Mucosa of rectum (tissue), 2 donors: Measurements from ENCODE around the gene EPHB2.
"Not testable (repeated sequence)": the region's sequence is repeated elsewhere in the genome, so short reads cannot be mapped to it uniquely, and the experiment has no call there.

Source experiments
- H3K27ac ChIP-seq, 2 donors: one replicate each; pipeline ENCODE4 v1.7.0; 2013; ENCODE audit warnings: inconsistent platforms in 2 of 2, low read depth in 2 of 2, low read length in 2 of 2
- H3K27me3 ChIP-seq, 2 donors: one replicate each; pipeline ENCODE4 v1.7.0; 2013; ENCODE audit warnings: low read length in 2 of 2; ENCODE audit not compliant: control insufficient read depth in 2 of 2, insufficient read depth in 2 of 2
- H3K36me3 ChIP-seq, 2 donors: one replicate each; pipeline ENCODE4 v1.7.0; 2013; ENCODE audit warnings: low read length in 2 of 2; ENCODE audit not compliant: control insufficient read depth in 2 of 2, insufficient read depth in 2 of 2
- H3K4me1 ChIP-seq, 2 donors: one replicate each; pipeline ENCODE4 v1.7.0; 2013; ENCODE audit warnings: low read length in 2 of 2, mild to moderate bottlenecking in 1 of 2; ENCODE audit not compliant: control insufficient read depth in 2 of 2, insufficient read depth in 2 of 2
- H3K4me3 ChIP-seq, 2 donors: one replicate each; pipeline ENCODE4 v1.7.0; 2013; ENCODE audit warnings: low read length in 2 of 2
- H3K9ac ChIP-seq, 2 donors: one replicate each; pipeline ENCODE4 v1.7.0; 2013; ENCODE audit warnings: low read length in 2 of 2, low read depth in 1 of 2, mild to moderate bottlenecking in 1 of 2
- H3K9me3 ChIP-seq, 2 donors: one replicate each; pipeline ENCODE4 v1.7.0; 2013; ENCODE audit warnings: low read length in 2 of 2; ENCODE audit not compliant: control insufficient read depth in 2 of 2
- donor health status: healthy.
- donor health status: Normal muscosa, but diverticular disease.

Gene EPHB2

GRCh38 chr1:22674410-22674749 is 36.3 kb upstream of the EPHB2 start:
- no peak overlapping the region for H3K4me3 ChIP-seq
- no peak overlapping the region for H3K27ac ChIP-seq
- no peak overlapping the region for H3K9ac ChIP-seq
- peaks cover 0 to 2% of the 10 kb centered on the region in 2 donors for H3K27me3 ChIP-seq
- H3K36me3 ChIP-seq = no peaks in the 10 kb centered on the region
- peaks cover 14 to 16% of the 10 kb centered on the region in 2 donors for H3K4me1 ChIP-seq
- no peaks in the 10 kb centered on the region for H3K9me3 ChIP-seq

- not testable (repeated sequence) for H3K4me3 ChIP-seq, H3K27me3 ChIP-seq, H3K27ac ChIP-seq
Measured at GRCh38 chr1:22676151-22676550, 34.5 kb upstream of the EPHB2 start.

GRCh38 chr1:22676916-22677583 is 33.6 kb upstream of the EPHB2 start:
- Histone ChIP-seq H3K4me3 (peak overlapping the region in 1 of 2 donors; percentile 4), H3K9ac (peak overlapping the region in 1 of 2 donors; percentile 45), H3K4me1 (peaks cover 22 to 24% of the 10 kb centered on the region in 2 donors), H3K27ac (peak overlapping the region; percentile 9 to 37), H3K9me3 (no peaks in the 10 kb centered on the region), H3K27me3 (peaks cover 0 to 2% of the 10 kb centered on the region in 2 donors), H3K36me3 (no peaks in the 10 kb centered on the region)

More at GRCh38 chr1:22676151-22676550, 34.5 kb upstream of the EPHB2 start:
- not testable (repeated sequence) for H3K9me3 ChIP-seq, H3K36me3 ChIP-seq, H3K9ac ChIP-seq
- H3K4me1 ChIP-seq = peaks cover 22 to 24% of the 10 kb centered on the region in 2 donors

- Histone ChIP-seq H3K4me1 (peaks cover 22 to 24% of the 10 kb centered on the region in 2 donors), H3K36me3 (no peaks in the 10 kb centered on the region), H3K4me3 (no peak overlapping the region), H3K9ac (no peak overlapping the region), H3K9me3 (no peaks in the 10 kb centered on the region), H3K27me3 (peaks cover 0 to 2% of the 10 kb centered on the region in 2 donors), H3K27ac (no peak overlapping the region)
Measured at GRCh38 chr1:22677931-22678896, 32.4 kb upstream of the EPHB2 start.

DNA sequence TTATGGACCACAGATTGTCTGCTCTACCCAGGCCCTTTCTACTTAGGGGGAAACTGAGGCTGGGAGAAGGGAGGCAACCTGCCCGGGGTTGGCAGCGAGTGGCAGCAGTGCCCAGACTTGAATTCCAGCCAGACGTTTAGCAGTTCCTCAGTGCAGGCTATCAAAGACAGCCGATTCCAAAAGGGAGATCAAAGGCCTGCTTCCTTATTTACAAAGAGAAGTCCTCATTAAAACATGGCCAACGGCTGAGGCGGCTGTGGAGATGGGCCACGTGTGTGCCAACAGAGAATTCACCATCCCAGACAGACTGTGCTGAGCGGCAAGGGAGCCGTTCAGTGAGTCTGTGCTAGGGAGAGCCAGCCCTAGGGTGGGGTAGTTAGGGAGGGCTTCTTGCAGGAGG is 29.9 kb upstream of the EPHB2 start:
- Histone ChIP-seq H3K9me3 (no peaks in the 10 kb centered on the region), H3K4me3 (no peak overlapping the region), H3K4me1 (peaks cover 22 to 24% of the 10 kb centered on the region in 2 donors), H3K27ac (peak overlapping the region; percentile 48 to 64), H3K27me3 (no peaks in the 10 kb centered on the region), H3K9ac (peak overlapping the region in 1 of 2 donors; percentile 23), H3K36me3 (no peaks in the 10 kb centered on the region)

- Histone ChIP-seq H3K27me3 (no peaks in the 10 kb centered on the region), H3K4me3 (no peak overlapping the region), H3K27ac (no peak overlapping the region), H3K9me3 (no peaks in the 10 kb centered on the region), H3K9ac (no peak overlapping the region), H3K4me1 (peaks cover 18 to 19% of the 10 kb centered on the region in 2 donors), H3K36me3 (no peaks in the 10 kb centered on the region)
Measured at GRCh38 chr1:22681556-22682276, 28.9 kb upstream of the EPHB2 start.

- H3K4me3 ChIP-seq = no peak overlapping the region
- H3K9ac ChIP-seq = no peak overlapping the region
- no peaks in the 10 kb centered on the region for H3K27me3 ChIP-seq
- peaks cover 8% of the 10 kb centered on the region in 2 donors for H3K4me1 ChIP-seq
- no peaks in the 10 kb centered on the region for H3K36me3 ChIP-seq
- H3K27ac ChIP-seq = no peak overlapping the region
- H3K9me3 ChIP-seq = no peaks in the 10 kb centered on the region
Measured at GRCh38 chr1:22683547-22683946, 27.1 kb upstream of the EPHB2 start.

- no peak overlapping the region for H3K9ac ChIP-seq
- no peaks in the 10 kb centered on the region for H3K9me3 ChIP-seq
- peaks cover under 1% of the 10 kb centered on the region in 2 donors for H3K4me1 ChIP-seq
- H3K36me3 ChIP-seq = no peaks in the 10 kb centered on the region
- no peak overlapping the region for H3K27ac ChIP-seq
- no peak overlapping the region for H3K4me3 ChIP-seq
- no peaks in the 10 kb centered on the region for H3K27me3 ChIP-seq
Measured at GRCh38 chr1:22685591-22686059, 25.0 kb upstream of the EPHB2 start.

- H3K4me1 ChIP-seq = no peaks in the 10 kb centered on the region
Measured at GRCh38 chr1:22687191-22687590, 23.4 kb upstream of the EPHB2 start.

More at GRCh38 chr1:22687191-22687590, 23.4 kb upstream of the EPHB2 start:
- no peak overlapping the region for H3K9ac ChIP-seq
- no peak overlapping the region for H3K4me3 ChIP-seq
- no peak overlapping the region for H3K27ac ChIP-seq
- H3K9me3 ChIP-seq = no peaks in the 10 kb centered on the region
- no peaks in the 10 kb centered on the region for H3K27me3 ChIP-seq
- H3K36me3 ChIP-seq = no peaks in the 10 kb centered on the region
